Epithelial cell of prostate (primary cell): Measurements from ENCODE around the gene TSR1.
"Not testable (repeated sequence)": the region's sequence is repeated elsewhere in the genome, so short reads cannot be mapped to it uniquely, and the experiment has no call there.

Experiments
- DNase-seq: peaks from one replicate; pipeline ENCODE4 v3.0.0-alpha.2; 2011; ENCODE audit warnings: low read depth, low spot score
- H3K27ac ChIP-seq: fragments of 450-650 bp; 2 replicates; pipeline ENCODE4 v1.5.1; 2017; ENCODE audit warnings: mild to moderate bottlenecking

The TSR1 gene

GRCh38 chr17:2343421-2343820 is 7.2 kb upstream of the TSR1 start:
- no peak for DNase-seq
- no peak overlapping the region for H3K27ac ChIP-seq

- no peak for DNase-seq
- H3K27ac ChIP-seq = peak overlapping the region; percentile 68
Measured at GRCh38 chr17:2338315-2338657, 2.0 kb upstream of the TSR1 start.

DNA sequence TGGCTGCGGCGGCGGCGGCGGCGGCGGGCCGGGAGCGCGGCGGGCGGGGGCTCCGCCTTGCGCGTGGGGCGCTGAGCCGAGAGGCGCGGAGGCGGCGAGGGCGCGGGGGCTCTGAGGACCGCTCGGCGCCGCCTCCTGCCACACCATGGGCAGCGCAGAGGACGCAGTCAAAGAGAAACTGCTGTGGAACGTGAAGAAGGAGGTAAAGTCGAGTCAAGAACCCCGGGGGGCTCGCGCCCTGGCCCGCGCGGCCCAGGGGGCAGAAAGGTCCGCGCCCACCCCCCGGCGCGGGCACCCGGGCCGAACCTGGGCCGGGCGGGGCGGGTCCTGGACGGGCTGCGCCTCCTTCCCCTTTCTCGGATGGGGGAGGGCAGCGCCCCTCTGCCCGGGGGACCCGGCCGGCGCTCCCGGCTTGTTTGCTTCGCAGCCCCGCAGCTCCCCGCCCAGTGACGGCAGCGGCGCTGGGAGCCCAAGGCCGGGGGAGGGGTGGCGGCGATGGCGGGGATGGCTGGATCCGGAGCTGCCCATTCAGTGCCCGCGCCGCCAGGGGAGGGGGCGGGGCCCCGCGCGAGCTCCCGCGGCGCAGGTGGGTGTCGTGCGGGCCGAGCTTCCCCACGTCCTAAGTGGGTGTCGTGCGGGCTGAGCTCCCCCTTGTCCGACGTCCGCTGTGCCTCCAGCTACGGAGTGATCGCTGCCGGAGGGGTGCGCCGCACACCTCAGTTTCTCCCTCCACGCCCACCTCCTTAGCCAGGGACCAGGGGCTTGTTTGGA is 1.5 kb upstream of the TSR1 start:
- DNase-seq = no peak
- H3K27ac ChIP-seq = peak overlapping the region; percentile 68

GRCh38 chr17:2336852-2337543 is 741 bp upstream of the TSR1 start, which contains the start of gene SGSM2:
SGSM2 (plus strand) TSS chr17:2337501; CDS start chr17:2337689, 188 bp downstream.
- H3K27ac ChIP-seq = peak within 1 kb of the TSS; percentile 68
- no peak for DNase-seq

GRCh38 chr17:2335726-2336214 is 487 bp downstream of the TSR1 start:
- DNase-seq = no peak
- H3K27ac ChIP-seq = peak overlapping the region; percentile 68

DNA sequence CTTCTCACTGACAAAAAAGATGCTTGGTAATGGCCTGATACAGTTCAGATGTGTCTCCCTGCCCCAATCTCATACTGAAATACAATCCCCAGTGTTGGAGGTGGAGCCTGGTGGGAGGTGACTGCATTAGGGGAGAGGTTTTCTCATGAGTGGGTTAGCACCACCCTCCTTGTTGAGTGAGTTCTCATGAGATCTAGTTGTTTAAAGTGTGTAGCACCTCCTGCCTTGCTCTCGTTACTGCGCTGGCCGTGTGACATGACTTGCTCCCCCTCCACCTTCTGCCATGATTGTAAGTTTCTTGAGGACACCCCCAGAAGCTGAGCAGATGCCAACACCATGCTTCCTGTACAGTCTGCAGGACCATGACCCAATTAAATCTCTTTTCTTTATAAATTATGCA is 5.0 kb downstream of the TSR1 start:
- no peak for DNase-seq
- no peak overlapping the region for H3K27ac ChIP-seq

DNA sequence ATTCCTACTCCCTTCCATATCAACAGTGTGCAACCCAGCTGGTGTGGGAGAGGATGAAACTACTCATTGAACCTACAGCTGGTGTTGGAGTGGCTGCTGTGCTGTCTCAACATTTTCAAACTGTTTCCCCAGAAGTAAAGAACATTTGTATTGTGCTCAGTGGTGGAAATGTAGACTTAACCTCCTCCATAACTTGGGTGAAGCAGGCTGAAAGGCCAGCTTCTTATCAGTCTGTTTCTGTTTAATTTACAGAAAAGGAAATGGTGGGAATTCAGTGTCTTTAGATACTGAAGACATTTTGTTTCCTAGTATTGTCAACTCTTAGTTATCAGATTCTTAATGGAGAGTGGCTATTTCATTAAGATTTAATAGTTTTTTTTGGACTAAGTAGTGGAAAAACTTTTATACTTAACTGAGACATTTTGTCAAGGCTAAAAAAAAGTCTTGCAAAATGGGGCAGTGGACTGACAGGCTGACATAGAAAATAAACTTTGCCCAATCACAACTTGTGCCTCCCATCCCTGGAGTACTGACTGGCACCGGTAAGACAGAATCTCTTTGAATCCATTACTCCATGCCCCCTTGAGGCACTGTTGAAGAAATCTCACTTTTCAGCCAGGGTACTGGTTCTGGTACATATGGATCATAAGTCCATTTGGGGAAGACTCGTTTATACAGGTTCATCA is 12.5 kb downstream of the TSR1 start:
- H3K27ac ChIP-seq = no peak overlapping the region
- no peak for DNase-seq

GRCh38 chr17:2321399-2321798 is 14.9 kb downstream of the TSR1 start:
- no peak overlapping the region for H3K27ac ChIP-seq

DNA sequence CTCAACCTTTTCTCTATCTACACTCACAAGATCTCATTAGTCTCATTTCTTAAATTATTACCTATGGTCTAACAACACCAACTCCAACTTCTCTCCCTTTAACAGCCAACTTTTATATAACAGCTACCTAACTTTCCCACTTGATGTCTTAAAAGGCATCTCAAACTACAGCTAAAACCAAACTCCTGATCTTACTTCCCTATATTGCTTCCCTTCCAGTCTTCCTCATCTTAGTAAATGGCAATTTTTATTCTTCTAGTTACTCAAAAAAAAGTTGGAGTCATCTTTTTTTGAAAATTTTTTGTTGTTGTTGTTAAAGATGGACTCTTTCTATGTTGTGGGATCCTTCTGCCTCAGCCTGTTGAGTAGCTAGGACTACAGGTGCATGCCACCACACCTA is 17.2 kb downstream of the TSR1 start:
- no peak overlapping the region for H3K27ac ChIP-seq
- no peak for DNase-seq

More at GRCh38 chr17:2321399-2321798, 14.9 kb downstream of the TSR1 start:
- no peak for DNase-seq

- no peak for DNase-seq
- no peak overlapping the region for H3K27ac ChIP-seq
Measured at GRCh38 chr17:2317796-2318195, 18.5 kb downstream of the TSR1 start.

GRCh38 chr17:2316916-2317205 is 19.4 kb downstream of the TSR1 start:
- not testable (repeated sequence) for H3K27ac ChIP-seq, DNase-seq

DNA sequence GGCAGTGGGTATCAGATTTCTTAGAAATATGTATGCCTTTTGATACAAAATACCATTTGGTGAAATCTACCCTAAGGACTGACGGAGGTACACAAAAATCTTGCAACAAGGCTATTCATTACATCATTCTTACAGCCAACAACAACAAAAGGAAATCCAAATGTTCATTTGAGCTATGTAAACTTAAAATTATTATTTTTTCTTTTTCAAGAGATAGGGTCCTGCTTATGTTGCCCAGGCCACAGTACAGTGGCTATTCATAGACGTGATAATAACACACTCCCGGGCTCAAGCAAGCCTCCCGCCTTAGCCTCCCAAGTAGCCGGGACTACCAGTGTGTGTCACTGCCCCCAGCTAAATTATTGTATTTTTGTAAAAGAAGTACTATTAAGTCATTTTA is 23.5 kb downstream of the TSR1 start:
- DNase-seq = no peak
- H3K27ac ChIP-seq = no peak overlapping the region

GRCh38 chr17:2309338-2310154 is 26.7 kb downstream of the TSR1 start:
- no peak overlapping the region for H3K27ac ChIP-seq
- DNase-seq = no peak

DNA sequence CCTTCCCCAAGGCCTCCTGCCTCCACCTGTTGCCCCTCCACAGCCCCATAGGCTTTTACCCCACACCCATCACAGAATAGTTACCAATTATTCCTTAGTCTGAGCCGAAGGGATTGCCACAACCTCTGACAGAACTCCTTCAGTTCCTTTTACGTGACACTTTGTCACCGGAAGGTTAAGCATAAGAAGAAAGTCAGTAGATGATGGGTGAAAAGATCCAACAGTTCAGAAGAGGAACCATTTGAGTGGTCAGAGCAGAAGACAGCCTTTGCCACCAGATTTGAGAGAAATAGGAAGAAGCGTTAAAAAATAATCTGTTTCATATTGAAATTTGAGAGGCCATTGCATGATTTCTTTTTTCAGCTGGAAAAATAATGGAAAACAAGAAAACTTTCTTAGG is 31.3 kb downstream of the TSR1 start:
- DNase-seq = no peak
- H3K27ac ChIP-seq = no peak overlapping the region

GRCh38 chr17:2303204-2304188 is 32.8 kb downstream of the TSR1 start, which contains the start of the genes SMG6 and SRR:
SMG6 (minus strand) TSS chr17:2303785; CDS start chr17:2303720, 65 bp downstream.
SRR (plus strand) TSS chr17:2303950; CDS start chr17:2315561, 11,611 bp downstream.
- peak within 1 kb of the TSS; percentile 87 for H3K27ac ChIP-seq
- DNase-seq = peak; percentile 27

DNA sequence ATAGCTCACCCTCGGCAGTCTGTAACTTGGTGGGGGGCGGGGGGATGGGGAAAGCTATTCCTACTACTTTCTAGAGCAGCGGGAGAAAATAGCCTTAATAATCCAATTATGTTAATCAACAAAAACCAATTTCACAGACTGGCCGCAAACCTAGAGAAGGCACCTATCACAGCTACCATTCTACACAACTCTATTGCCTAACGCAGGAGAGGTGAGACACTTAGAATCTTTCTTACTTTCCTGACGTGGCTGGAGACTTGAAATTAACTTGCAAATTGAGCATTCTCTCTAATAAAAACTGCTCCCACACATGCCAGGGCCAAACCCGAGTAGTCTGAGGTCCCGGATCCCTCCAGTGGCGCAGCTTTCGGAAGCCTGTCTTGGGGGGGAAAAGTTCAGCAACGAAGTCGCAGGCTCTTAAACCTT is 33.5 kb downstream of the TSR1 start:
- no peak for DNase-seq
- H3K27ac ChIP-seq = peak overlapping the region; percentile 87

DNA sequence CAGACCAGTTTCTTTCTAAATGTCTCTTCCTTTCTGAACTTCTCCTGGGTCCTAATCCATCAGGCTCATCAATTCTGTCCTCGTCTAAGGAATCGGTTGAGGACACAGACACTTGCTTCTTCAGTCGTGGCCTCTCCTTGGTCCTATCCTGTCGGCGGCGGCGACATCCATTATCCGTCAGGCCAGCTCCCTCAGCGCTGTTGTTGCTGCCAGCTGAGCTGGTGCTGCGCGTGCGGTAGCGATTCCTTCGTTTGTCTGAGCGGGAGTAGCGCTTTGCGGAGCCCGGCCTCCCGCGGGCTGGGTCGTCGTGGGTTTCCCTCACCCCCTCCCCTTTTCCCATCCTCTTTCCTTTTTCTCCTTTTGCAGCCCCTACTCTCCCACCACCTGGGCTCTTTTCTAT is 36.5 kb downstream of the TSR1 start:
- no peak for DNase-seq
- no peak overlapping the region for H3K27ac ChIP-seq

DNA sequence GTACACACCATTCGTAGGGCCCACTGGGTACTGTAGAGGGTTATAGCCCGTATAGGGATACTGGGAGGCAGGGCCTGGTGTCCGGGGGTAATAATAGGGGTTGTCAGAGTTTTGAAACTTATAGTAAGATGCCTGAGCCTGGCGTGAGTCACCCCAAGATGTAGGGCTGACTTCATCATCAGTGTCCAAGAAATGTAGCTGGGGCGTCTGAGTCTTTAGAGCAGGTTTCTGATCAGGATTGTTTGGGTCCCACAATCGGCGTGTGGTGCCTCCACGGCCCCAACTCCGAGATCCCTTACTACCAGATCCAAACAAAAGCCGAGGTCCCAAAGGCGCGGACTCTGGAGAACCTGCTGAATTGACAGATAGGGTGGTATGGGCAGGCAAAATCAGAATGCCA is 37.1 kb downstream of the TSR1 start:
- no peak overlapping the region for H3K27ac ChIP-seq
- DNase-seq = no peak

DNA sequence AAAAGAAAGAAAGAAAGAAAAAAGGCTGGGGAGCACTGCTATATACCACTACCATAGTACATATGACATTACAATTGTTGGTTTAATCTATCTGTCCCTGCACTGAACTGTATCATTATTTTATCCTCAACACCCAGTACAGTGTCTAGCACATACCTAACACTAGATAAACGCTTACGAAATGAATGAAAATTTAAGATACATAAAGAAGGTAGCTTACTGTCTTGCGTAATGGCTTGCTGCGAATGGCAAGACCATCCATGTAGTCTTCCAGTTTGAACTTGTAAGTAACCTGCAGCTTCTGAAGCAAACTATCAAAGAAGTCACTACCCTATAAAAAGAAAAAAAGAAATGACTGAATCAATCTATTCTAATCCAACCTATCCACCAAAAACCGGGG is 39.2 kb downstream of the TSR1 start:
- H3K27ac ChIP-seq = no peak overlapping the region
- DNase-seq = no peak
